NB4 (cell line): Measurements from ENCODE around the gene TXNIP.

Experiments
- DNase-seq: peaks from one replicate; pipeline ENCODE4 v3.0.0; 2010; ENCODE audit warnings: low read depth
- H3K4me3 ChIP-seq: one replicate; pipeline ENCODE4 v1.5.1; 2011; ENCODE audit warnings: mild to moderate bottlenecking, low read depth, low read length, moderate library complexity
- CTCF ChIP-seq: IDR thresholded peaks from one replicate; pipeline ENCODE4 v1.5.1; 2012; ENCODE audit warnings: low read depth, low read length
- MYC ChIP-seq: IDR thresholded peaks from 2 replicates; pipeline ENCODE4 v1.6.1; 2011; ENCODE audit warnings: low read depth, low read length
- POLR2A ChIP-seq: IDR thresholded peaks from 2 replicates; pipeline ENCODE4 v1.6.1; 2011; ENCODE audit warnings: mild to moderate bottlenecking; ENCODE audit not compliant: insufficient read length; ENCODE audit errors: extremely low read depth
- TF ChIP-seq, protein P1 (sequence below): IDR thresholded peaks from 2 replicates; pipeline ENCODE4 v1.6.1; 2011; ENCODE audit warnings: low read depth, low read length

Gene TXNIP

DNA sequence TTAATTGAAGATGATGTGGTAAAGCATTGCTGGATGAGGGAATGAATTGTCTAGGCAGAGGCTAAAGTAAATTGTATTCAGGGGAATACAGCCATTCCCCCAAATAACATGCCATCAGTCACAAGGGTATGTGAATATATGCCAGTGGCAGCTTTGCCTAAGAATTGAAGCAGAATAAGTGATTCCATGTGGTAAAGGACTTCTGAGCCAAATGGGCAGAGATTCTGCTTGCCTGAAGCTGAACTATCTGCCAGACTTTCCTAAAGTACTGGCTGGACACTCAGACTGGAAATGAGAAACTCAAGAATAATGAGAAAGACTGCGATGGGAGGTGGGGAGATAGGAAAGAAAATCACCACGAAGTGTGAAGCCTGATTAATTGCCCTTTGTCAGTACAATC is 40.9 kb downstream of the TXNIP start:
- H3K4me3 ChIP-seq = no peak overlapping the region
- TF ChIP-seq MYC (no peak), POLR2A (no peak), CTCF (no peak)
- TF ChIP-seq, protein P1, sequence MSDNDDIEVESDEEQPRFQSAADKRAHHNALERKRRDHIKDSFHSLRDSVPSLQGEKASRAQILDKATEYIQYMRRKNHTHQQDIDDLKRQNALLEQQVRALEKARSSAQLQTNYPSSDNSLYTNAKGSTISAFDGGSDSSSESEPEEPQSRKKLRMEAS = no peak
- DNase-seq = no peak

DNA sequence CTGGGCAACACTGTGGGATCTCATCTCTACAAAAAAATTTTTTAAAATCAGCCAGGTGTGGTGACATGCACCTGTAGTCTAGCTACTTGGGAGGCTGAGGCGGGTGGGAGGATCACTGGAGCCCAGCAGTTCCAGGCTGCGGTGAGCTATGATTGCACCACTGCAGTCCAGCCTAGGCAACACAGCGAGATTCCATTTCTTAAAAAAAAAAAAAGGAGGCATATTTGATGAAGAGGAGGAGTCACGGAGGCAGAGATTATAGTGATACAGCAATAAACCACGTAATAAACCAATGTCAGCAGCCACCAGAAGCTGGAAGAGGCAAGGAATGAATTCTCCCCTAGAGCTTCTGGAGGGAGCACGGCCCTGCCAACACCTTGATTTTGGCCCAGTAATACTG is 42.5 kb downstream of the TXNIP start:
- TF ChIP-seq POLR2A (no peak), CTCF (no peak), MYC (no peak)
- TF ChIP-seq, protein P1 = no peak
- no peak for DNase-seq
- no peak overlapping the region for H3K4me3 ChIP-seq

DNA sequence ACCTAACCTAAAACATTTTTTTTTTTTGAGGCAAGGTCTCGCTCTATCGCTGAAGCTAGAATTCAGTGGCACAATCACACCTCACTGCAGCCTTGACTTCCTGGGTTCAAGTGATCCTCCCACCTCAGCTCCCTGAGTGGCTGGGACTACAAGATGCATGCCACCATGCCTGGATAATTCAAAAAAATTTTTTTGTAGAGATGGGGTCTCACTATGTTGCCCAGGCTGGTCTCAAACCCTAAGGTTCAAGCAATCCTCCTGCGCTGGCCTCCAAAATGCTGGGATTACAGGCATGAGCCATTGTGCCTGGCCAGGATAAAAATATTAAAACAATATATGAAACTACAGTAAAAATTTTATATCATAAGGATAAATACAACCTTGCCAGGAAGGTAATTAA is 43.5 kb downstream of the TXNIP start:
- no peak for DNase-seq
- H3K4me3 ChIP-seq = no peak overlapping the region
- TF ChIP-seq, protein P1 = no peak
- TF ChIP-seq CTCF (no peak), MYC (no peak), POLR2A (no peak)

GRCh38 chr1:145951526-145951925 is 44.9 kb downstream of the TXNIP start:
- no peak for DNase-seq
- TF ChIP-seq CTCF = no peak
- H3K4me3 ChIP-seq = no peak overlapping the region

GRCh38 chr1:145949219-145949618 is 47.2 kb downstream of the TXNIP start:
- TF ChIP-seq MYC (no peak), POLR2A (no peak), CTCF (no peak)
- TF ChIP-seq, protein P1 = no peak
- H3K4me3 ChIP-seq = no peak overlapping the region
- DNase-seq = no peak

DNA sequence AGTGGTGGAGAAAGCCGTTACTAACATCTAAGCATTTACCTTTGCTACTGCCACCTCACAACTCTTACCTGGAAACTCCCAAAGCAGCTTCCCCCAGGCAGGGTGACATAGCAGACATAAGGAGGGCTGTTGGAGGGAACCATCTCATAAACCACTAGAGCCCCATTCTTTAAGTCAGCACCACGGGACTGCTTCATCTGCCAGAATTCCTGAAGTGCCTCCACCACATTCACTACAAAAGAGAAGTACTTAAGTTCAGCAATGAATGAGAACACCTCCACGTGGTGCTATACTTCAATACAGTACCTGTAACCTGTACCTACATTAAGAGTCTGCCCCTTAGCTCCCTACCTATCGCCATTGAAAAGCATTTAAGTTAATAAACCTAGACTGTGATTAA is 48.8 kb downstream of the TXNIP start:
- no peak overlapping the region for H3K4me3 ChIP-seq
- no peak for DNase-seq
- TF ChIP-seq, protein P1 = no peak
- TF ChIP-seq POLR2A = no peak
- no peak for TF ChIP-seq CTCF
- no peak for TF ChIP-seq MYC
